ENCODE measurements around the gene JUP.

Gene JUP

GRCh38 chr17:41773731-41774193 is 12.7 kb downstream of the JUP start:
- no peak for TF ChIP-seq ZBTB7A (IDR thresholded peaks at IDR 0.05; ENCODE audit: low read depth)
- no peak for TF ChIP-seq EP300 (IDR thresholded peaks at IDR 0.05; ENCODE audit: borderline replicate concordance)
- TF ChIP-seq FOXM1 (IDR thresholded peaks at IDR 0.05; ENCODE audit: borderline replicate concordance, low read depth): no peak
- TF ChIP-seq TAF1 (IDR thresholded peaks at IDR 0.05; ENCODE audit: low read depth): no peak
- no peak for TF ChIP-seq EGR1 (IDR thresholded peaks at IDR 0.05)
- TF ChIP-seq CEBPB (IDR thresholded peaks at IDR 0.05): no peak
- no peak for TF ChIP-seq REST (IDR thresholded peaks at IDR 0.05; ENCODE audit: low read depth)
- TF ChIP-seq TCF12 (IDR thresholded peaks at IDR 0.05; ENCODE audit: low read depth): no peak
- TF ChIP-seq USF1 (IDR thresholded peaks at IDR 0.05): no peak
- TF ChIP-seq NFIC (IDR thresholded peaks at IDR 0.05): no peak
- no peak for TF ChIP-seq TEAD4 (IDR thresholded peaks at IDR 0.05)
- no peak for TF ChIP-seq MAX (IDR thresholded peaks at IDR 0.05)
- TF ChIP-seq RAD21 (IDR thresholded peaks at IDR 0.05; ENCODE audit: low read depth): no peak
- no peak for TF ChIP-seq YY1 (IDR thresholded peaks at IDR 0.05; ENCODE audit: low read depth)
- TF ChIP-seq CREB1 (IDR thresholded peaks at IDR 0.05; ENCODE audit: low read depth): no peak

GRCh38 chr17:41773190-41773588 is 13.3 kb downstream of the JUP start:
- peak; percentile 16; the same call in 1 of the 2 replicates for TF ChIP-seq MAX (IDR thresholded peaks at IDR 0.05)
- TF ChIP-seq ZBTB7A (IDR thresholded peaks at IDR 0.05; ENCODE audit: low read depth): peak; percentile 22; the same call in 1 of the 2 replicates
- TF ChIP-seq EP300 (IDR thresholded peaks at IDR 0.05; ENCODE audit: borderline replicate concordance): peak; percentile 45; the same call in 1 of the 2 replicates
- no peak; the same call in 1 of the 2 replicates for TF ChIP-seq RAD21 (IDR thresholded peaks at IDR 0.05; ENCODE audit: low read depth)
- peak; percentile 56 for TF ChIP-seq TCF12 (IDR thresholded peaks at IDR 0.05; ENCODE audit: low read depth)
- no peak for TF ChIP-seq TAF1 (IDR thresholded peaks at IDR 0.05; ENCODE audit: low read depth)

- TF ChIP-seq NFIC (IDR thresholded peaks at IDR 0.05): no peak; the same call in 1 of the 2 replicates
- TF ChIP-seq CREB1 (IDR thresholded peaks at IDR 0.05; ENCODE audit: low read depth): no peak
- TF ChIP-seq YY1 (IDR thresholded peaks at IDR 0.05; ENCODE audit: low read depth): no peak
- no peak for TF ChIP-seq TEAD4 (IDR thresholded peaks at IDR 0.05)
- no peak for TF ChIP-seq RAD21 (IDR thresholded peaks at IDR 0.05; ENCODE audit: low read depth)
- no peak for TF ChIP-seq TAF1 (IDR thresholded peaks at IDR 0.05; ENCODE audit: low read depth)
- TF ChIP-seq REST (IDR thresholded peaks at IDR 0.05; ENCODE audit: low read depth): no peak
- no peak for TF ChIP-seq CEBPB (IDR thresholded peaks at IDR 0.05)
- no peak; the same call in 1 of the 2 replicates for TF ChIP-seq TCF12 (IDR thresholded peaks at IDR 0.05; ENCODE audit: low read depth)
These were observed 13.8 kb downstream of the JUP start for GRCh38 chr17:41772586-41773189.

- TF ChIP-seq TEAD4 (IDR thresholded peaks at IDR 0.05) (peak; percentile 34; the same call in 1 of the 2 replicates), USF1 (IDR thresholded peaks at IDR 0.05) (no peak), MAX (IDR thresholded peaks at IDR 0.05) (peak; percentile 71; the same call in 1 of the 2 replicates), TCF12 (IDR thresholded peaks at IDR 0.05; ENCODE audit: low read depth) (peak; percentile 82; the same call in 1 of the 2 replicates), EP300 (IDR thresholded peaks at IDR 0.05; ENCODE audit: borderline replicate concordance) (peak; percentile 58; the same call in 1 of the 2 replicates), NFIC (IDR thresholded peaks at IDR 0.05) (peak; percentile 38; the same call in 1 of the 2 replicates), CEBPB (IDR thresholded peaks at IDR 0.05) (no peak), YY1 (IDR thresholded peaks at IDR 0.05; ENCODE audit: low read depth) (no peak), EGR1 (IDR thresholded peaks at IDR 0.05) (no peak), REST (IDR thresholded peaks at IDR 0.05; ENCODE audit: low read depth) (no peak), TAF1 (IDR thresholded peaks at IDR 0.05; ENCODE audit: low read depth) (0 out of 2 replicates have a peak, but pooled peaks have one; percentile 5), CREB1 (IDR thresholded peaks at IDR 0.05; ENCODE audit: low read depth) (no peak), ZBTB7A (IDR thresholded peaks at IDR 0.05; ENCODE audit: low read depth) (no peak; the same call in 1 of the 2 replicates), FOXM1 (IDR thresholded peaks at IDR 0.05; ENCODE audit: borderline replicate concordance, low read depth) (no peak)
These were observed 14.3 kb downstream of the JUP start for GRCh38 chr17:41772218-41772585.
